HepG2 (cell line): ENCODE measurements around the gene DEPDC5. TPM values are rescaled to one million over a fixed set of nuclear protein-coding genes. Genes with fewer than 3 reads are reported as not detected.

Experiments
- CCDC6 ChIP-seq: sonication (generic); formaldehyde crosslinking; IDR thresholded peaks from 2 replicates; pipeline ENCODE4 v1.8.1; 2022; ENCODE audit warnings: mild to moderate bottlenecking, missing genetic modification reagents, moderate library complexity
- POGK ChIP-seq: sonication (generic); formaldehyde crosslinking; conservative IDR thresholded peaks from 2 replicates; pipeline ENCODE4 v1.8.0; 2022; ENCODE audit warnings: mild to moderate bottlenecking, moderate library complexity, missing genetic modification reagents
- POLR2AphosphoS2 ChIP-seq: IDR thresholded peaks from 2 replicates; pipeline ENCODE4 v1.6.1; 2011; ENCODE audit warnings: low read depth, low read length, improper control_type of control experiment
- RELA ChIP-seq: sonication (generic); formaldehyde crosslinking; IDR thresholded peaks from 2 replicates; pipeline ENCODE4 v1.4.0; 2020; ENCODE audit warnings: missing genetic modification reagents
- SOX5 ChIP-seq: IDR thresholded peaks from 2 replicates; pipeline ENCODE4 v1.6.1; 2016; ENCODE audit warnings: borderline replicate concordance
- TBL1XR1 ChIP-seq: fragments of 150-350 bp; IDR thresholded peaks from 2 replicates; pipeline ENCODE4 v1.6.1; 2014; ENCODE audit warnings: borderline replicate concordance, low read length; ENCODE audit not compliant: partially characterized antibody
- XBP1 ChIP-seq: sonication (generic); formaldehyde crosslinking; IDR thresholded peaks from 2 replicates; pipeline ENCODE4 v1.5.0; 2020; ENCODE audit warnings: missing genetic modification reagents
- ZNF235 ChIP-seq: sonication (generic); formaldehyde crosslinking; IDR thresholded peaks from 2 replicates; pipeline ENCODE4 v1.8.1; 2023; ENCODE audit warnings: mild to moderate bottlenecking, missing genetic modification reagents, borderline replicate concordance
- ZNF317 ChIP-seq: sonication (generic); formaldehyde crosslinking; IDR thresholded peaks from 2 replicates; pipeline ENCODE4 v1.5.0; 2020; ENCODE audit warnings: mild to moderate bottlenecking, missing genetic modification reagents
- ZNF564 ChIP-seq: sonication (generic); formaldehyde crosslinking; IDR thresholded peaks from 2 replicates; pipeline ENCODE4 v1.8.1; 2023; ENCODE audit warnings: mild to moderate bottlenecking, missing genetic modification reagents
- ZNF570 ChIP-seq: sonication (generic); formaldehyde crosslinking; IDR thresholded peaks from 2 replicates; pipeline ENCODE4 v1.4.0; 2020; ENCODE audit warnings: mild to moderate bottlenecking, missing genetic modification reagents, borderline replicate concordance
- ZNF652 ChIP-seq: IDR thresholded peaks from 2 replicates; pipeline ENCODE4 v1.6.1; 2016; ENCODE audit warnings: low read depth, borderline replicate concordance
- ZNF749 ChIP-seq: sonication (generic); formaldehyde crosslinking; IDR thresholded peaks from 2 replicates; pipeline ENCODE4 v1.8.0; 2022; ENCODE audit warnings: mild to moderate bottlenecking, missing genetic modification reagents, moderate library complexity, borderline replicate concordance
- ZNF782 ChIP-seq: sonication (generic); formaldehyde crosslinking; IDR thresholded peaks from 2 replicates; pipeline ENCODE4 v1.4.0; 2020; ENCODE audit warnings: missing genetic modification reagents, mild to moderate bottlenecking, borderline replicate concordance
- ZNF816 ChIP-seq: sonication (generic); formaldehyde crosslinking; IDR thresholded peaks from 2 replicates; pipeline ENCODE4 v1.8.0; 2022; ENCODE audit warnings: missing genetic modification reagents, mild to moderate bottlenecking, borderline replicate concordance
- ZNF883 ChIP-seq: sonication (generic); formaldehyde crosslinking; IDR thresholded peaks from 2 replicates; pipeline ENCODE4 v1.5.1; 2020; ENCODE audit warnings: mild to moderate bottlenecking, missing genetic modification reagents; ENCODE audit errors: not compliant biosample characterization
- ZSCAN12 ChIP-seq: sonication (generic); formaldehyde crosslinking; IDR thresholded peaks from 2 replicates; pipeline ENCODE4 v1.9.0; 2021; ENCODE audit warnings: mild to moderate bottlenecking, missing genetic modification reagents
- polyA plus RNA-seq, 8 experiments: library from polyadenylated mRNA; depleted of rRNA in 3 of 8; stranded (reverse) in 7 of 8; unstranded in 1 of 8; fragments of >200 nt; fragmentation: Illumina TruSeq in 4 of 8; extraction: Trizol in 4 of 8; gene quantifications; 2 replicates each; pipeline versions ENCODE4 v1.2.1 to v1.2.3, GENCODE V29; 2011 to 2016; ENCODE audit warnings: low read depth in 4 of 8, missing spikeins in 1 of 8, mixed read lengths in 1 of 8; ENCODE audit not compliant: insufficient read depth in 1 of 8
- total RNA-seq, 5 experiments: library from RNA; depleted of rRNA; stranded (reverse); fragments of >200 nt; fragmentation: Illumina TruSeq; extraction: Trizol; gene quantifications; 2 replicates each; pipeline ENCODE4 v1.2.3, GENCODE V29; 2016; ENCODE audit warnings: low read depth in 1 of 5
- TF ChIP-seq, protein P1 (sequence below): IDR thresholded peaks from 2 replicates; pipeline ENCODE4 v1.6.1; 2016; ENCODE audit warnings: mild to moderate bottlenecking, missing biosample characterization, missing genetic modification reagents
- TF ChIP-seq, protein P2 (sequence below): sonication (generic); formaldehyde crosslinking; IDR thresholded peaks from 2 replicates; pipeline ENCODE4 v1.8.0; 2022; ENCODE audit warnings: missing genetic modification reagents, mild to moderate bottlenecking, borderline replicate concordance
- TF ChIP-seq, protein P3 (sequence below): sonication (generic); formaldehyde crosslinking; IDR thresholded peaks from 2 replicates; pipeline ENCODE4 v1.4.0; 2020; ENCODE audit warnings: missing genetic modification reagents
- TF ChIP-seq, protein P4 (sequence below): sonication (generic); formaldehyde crosslinking; IDR thresholded peaks from 2 replicates; pipeline ENCODE4 v1.4.0; 2020; ENCODE audit warnings: missing genetic modification reagents
- TF ChIP-seq, protein P5 (sequence below): sonication (generic); formaldehyde crosslinking; IDR thresholded peaks from 2 replicates; pipeline ENCODE4 v1.5.0; 2020; ENCODE audit warnings: mild to moderate bottlenecking, missing genetic modification reagents, moderate library complexity

The DEPDC5 gene
- total and polyA plus RNA-seq, 2 of the 13 experiments (the other 11 are each of a cell fraction or from before 2014, with no cell fraction given), result 9.8 to 12.4 TPM

GRCh38 chr22:31944700-31945442 lies 191.1 kb downstream of the DEPDC5 start (continued):
- TF ChIP-seq RELA, result no peak
- no peak for TF ChIP-seq POGK
- TF ChIP-seq, protein P1, sequence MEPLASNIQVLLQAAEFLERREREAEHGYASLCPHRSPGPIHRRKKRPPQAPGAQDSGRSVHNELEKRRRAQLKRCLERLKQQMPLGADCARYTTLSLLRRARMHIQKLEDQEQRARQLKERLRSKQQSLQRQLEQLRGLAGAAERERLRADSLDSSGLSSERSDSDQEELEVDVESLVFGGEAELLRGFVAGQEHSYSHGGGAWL (CRISPR knock-in tag), result no peak
- TF ChIP-seq ZNF782 (CRISPR knock-in tag), result no peak
- TF ChIP-seq, protein P2, sequence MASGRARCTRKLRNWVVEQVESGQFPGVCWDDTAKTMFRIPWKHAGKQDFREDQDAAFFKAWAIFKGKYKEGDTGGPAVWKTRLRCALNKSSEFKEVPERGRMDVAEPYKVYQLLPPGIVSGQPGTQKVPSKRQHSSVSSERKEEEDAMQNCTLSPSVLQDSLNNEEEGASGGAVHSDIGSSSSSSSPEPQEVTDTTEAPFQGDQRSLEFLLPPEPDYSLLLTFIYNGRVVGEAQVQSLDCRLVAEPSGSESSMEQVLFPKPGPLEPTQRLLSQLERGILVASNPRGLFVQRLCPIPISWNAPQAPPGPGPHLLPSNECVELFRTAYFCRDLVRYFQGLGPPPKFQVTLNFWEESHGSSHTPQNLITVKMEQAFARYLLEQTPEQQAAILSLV (CRISPR knock-in tag), result no peak
- TF ChIP-seq POLR2AphosphoS2, result no peak
- no peak for TF ChIP-seq ZNF883 (CRISPR knock-in tag)
- no peak for TF ChIP-seq XBP1 (CRISPR knock-in tag)
- TF ChIP-seq ZNF749 (CRISPR knock-in tag), result no peak
- no peak for TF ChIP-seq ZNF652 (CRISPR knock-in tag)
- TF ChIP-seq, protein P3, sequence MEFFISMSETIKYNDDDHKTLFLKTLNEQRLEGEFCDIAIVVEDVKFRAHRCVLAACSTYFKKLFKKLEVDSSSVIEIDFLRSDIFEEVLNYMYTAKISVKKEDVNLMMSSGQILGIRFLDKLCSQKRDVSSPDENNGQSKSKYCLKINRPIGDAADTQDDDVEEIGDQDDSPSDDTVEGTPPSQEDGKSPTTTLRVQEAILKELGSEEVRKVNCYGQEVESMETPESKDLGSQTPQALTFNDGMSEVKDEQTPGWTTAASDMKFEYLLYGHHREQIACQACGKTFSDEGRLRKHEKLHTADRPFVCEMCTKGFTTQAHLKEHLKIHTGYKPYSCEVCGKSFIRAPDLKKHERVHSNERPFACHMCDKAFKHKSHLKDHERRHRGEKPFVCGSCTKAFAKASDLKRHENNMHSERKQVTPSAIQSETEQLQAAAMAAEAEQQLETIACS, result peak; percentile 10; the same call in 1 of the 2 replicates
- peak; percentile 48; the same call in 1 of the 2 replicates for TF ChIP-seq CCDC6 (CRISPR knock-in tag)
- TF ChIP-seq ZNF317 (CRISPR knock-in tag), result peak; percentile 31; the same call in 1 of the 2 replicates
- TF ChIP-seq SOX5 (CRISPR knock-in tag), result no peak
- TF ChIP-seq, protein P4, sequence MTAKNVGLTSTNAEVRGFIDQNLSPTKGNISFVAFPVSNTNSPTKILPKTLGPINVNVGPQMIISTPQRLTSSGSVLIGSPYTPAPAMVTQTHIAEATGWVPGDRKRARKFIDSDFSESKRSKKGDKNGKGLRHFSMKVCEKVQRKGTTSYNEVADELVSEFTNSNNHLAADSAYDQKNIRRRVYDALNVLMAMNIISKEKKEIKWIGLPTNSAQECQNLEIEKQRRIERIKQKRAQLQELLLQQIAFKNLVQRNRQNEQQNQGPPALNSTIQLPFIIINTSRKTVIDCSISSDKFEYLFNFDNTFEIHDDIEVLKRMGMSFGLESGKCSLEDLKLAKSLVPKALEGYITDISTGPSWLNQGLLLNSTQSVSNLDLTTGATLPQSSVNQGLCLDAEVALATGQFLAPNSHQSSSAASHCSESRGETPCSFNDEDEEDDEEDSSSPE (CRISPR knock-in tag), result peak; percentile 56
- TF ChIP-seq, protein P5, sequence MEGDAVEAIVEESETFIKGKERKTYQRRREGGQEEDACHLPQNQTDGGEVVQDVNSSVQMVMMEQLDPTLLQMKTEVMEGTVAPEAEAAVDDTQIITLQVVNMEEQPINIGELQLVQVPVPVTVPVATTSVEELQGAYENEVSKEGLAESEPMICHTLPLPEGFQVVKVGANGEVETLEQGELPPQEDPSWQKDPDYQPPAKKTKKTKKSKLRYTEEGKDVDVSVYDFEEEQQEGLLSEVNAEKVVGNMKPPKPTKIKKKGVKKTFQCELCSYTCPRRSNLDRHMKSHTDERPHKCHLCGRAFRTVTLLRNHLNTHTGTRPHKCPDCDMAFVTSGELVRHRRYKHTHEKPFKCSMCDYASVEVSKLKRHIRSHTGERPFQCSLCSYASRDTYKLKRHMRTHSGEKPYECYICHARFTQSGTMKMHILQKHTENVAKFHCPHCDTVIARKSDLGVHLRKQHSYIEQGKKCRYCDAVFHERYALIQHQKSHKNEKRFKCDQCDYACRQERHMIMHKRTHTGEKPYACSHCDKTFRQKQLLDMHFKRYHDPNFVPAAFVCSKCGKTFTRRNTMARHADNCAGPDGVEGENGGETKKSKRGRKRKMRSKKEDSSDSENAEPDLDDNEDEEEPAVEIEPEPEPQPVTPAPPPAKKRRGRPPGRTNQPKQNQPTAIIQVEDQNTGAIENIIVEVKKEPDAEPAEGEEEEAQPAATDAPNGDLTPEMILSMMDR (CRISPR knock-in tag), result 0 out of 2 replicates have a peak, but pooled peaks have one; percentile 7
- TF ChIP-seq ZNF235 (CRISPR knock-in tag), result 0 out of 2 replicates have a peak, but pooled peaks have one; percentile 57
- TF ChIP-seq ZNF816 (CRISPR knock-in tag), result no peak
- TF ChIP-seq ZSCAN12, result no peak
- TF ChIP-seq ZNF564 (CRISPR knock-in tag), result no peak
- TF ChIP-seq TBL1XR1, result no peak
- no peak for TF ChIP-seq ZNF570 (CRISPR knock-in tag)
